SU-DHL-6 (cell line): ENCODE results near the gene P3H3.

ENCODE experiments used
- CTCF ChIP-seq: fragments of 200-600 bp; sonication (generic); IDR thresholded peaks from one replicate; pipeline ENCODE4 v1.5.1; 2017; ENCODE audit warnings: antibody characterized with exemption, mild to moderate bottlenecking, low read length, moderate library complexity; ENCODE audit not compliant: insufficient read depth, poor library complexity, severe bottlenecking
- EZH2phosphoT487 ChIP-seq: fragments of 200-600 bp; sonication (generic), shearing (Covaris generic); conservative IDR thresholded peaks from 2 replicates; pipeline ENCODE4 v1.6.1; 2018; ENCODE audit warnings: mild to moderate bottlenecking, antibody characterized with exemption, low read length, moderate library complexity, mixed read lengths

- no peak for TF ChIP-seq CTCF
- no peak for TF ChIP-seq EZH2phosphoT487
Measured at GRCh38 chr12:6809056-6809455, 19.2 kb upstream of the P3H3 start.
